ENCODE measurements around the gene PANK1. TPM values are rescaled to one million over a fixed set of nuclear protein-coding genes. Genes with fewer than 3 reads are reported as not detected.

The PANK1 gene
- polyA plus RNA-seq, 2 of the 4 experiments (the other 2 are of a cell fraction), result 6.7 to 9.0 TPM

GRCh38 chr10:89555688-89556445, 89.2 kb downstream of the PANK1 start:
- POLR2A ChIA-PET, result interaction anchor here (1.2 kb wide), 1 partner anchor 88 kb away, joined by 3 read pairs; no protein-coding TSS in a partner anchor
- peaks cover 37% of the 10 kb centered on the region for H3K4me1 ChIP-seq
- H3K9me3 ChIP-seq, result no peaks in the 10 kb centered on the region
- DNase-seq (ENCODE audit: low read depth in 1 of 2, low spot score in 1 of 2), result peak in 1 of 2 experiments; percentile 38
- CTCF ChIA-PET, result interaction anchor here (0.6 to 8.5 kb wide), 6 partner anchors 9 to 167 kb away, joined by 3 to 88 read pairs (median 4); no protein-coding TSS in a partner anchor
- peak overlapping the region; percentile 35 for H3K4me2 ChIP-seq
- peak overlapping the region; percentile 13 to 50; a peak in 2 of 6 replicates for H3K27ac ChIP-seq
- 61% methylated on average over 7 of the region's 7 CpGs for WGBS (ENCODE audit: missing lambda C conversion rate)
- ATAC-seq, result peak; percentile 66 to 72; a peak in 4 of 6 replicates
- H3K4me3 ChIP-seq, result no peak overlapping the region
- FAIRE-seq, result no peak
- TF ChIP-seq HOXA7 (CRISPR knock-in tag; IDR thresholded peaks at IDR 0.05) (no peak), RARB (CRISPR knock-in tag; IDR thresholded peaks at IDR 0.05) (no peak), SMC3 (IDR thresholded peaks at IDR 0.05) (peak; percentile 33; the same call in 1 of the 3 replicates), RAD21 (conservative IDR thresholded peaks at IDR 0.05 in 1 of 2, IDR thresholded peaks at IDR 0.05 in 1 of 2) (peak; percentile 43 to 62; a peak in 4 of 5 replicates), HEYL (CRISPR knock-in tag; IDR thresholded peaks at IDR 0.05) (no peak), ATOH8 (CRISPR knock-in tag; IDR thresholded peaks at IDR 0.05; ENCODE audit: low read depth) (no peak), SREBF2 (IDR thresholded peaks at IDR 0.05) (no peak)

- WGBS (ENCODE audit: missing lambda C conversion rate), result 0% methylated on average over 1 of the region's 1 CpG
- Histone ChIP-seq H3K4me3 (no peak overlapping the region), H3K4me2 (peak overlapping the region; percentile 30), H3K27ac (peak overlapping the region; percentile 62 to 83; a peak in 5 of 6 replicates), H3K9me3 (no peaks in the 10 kb centered on the region), H3K4me1 (peaks cover 50% of the 10 kb centered on the region)
- ATAC-seq (no peak; a peak in 1 of 6 replicates), DNase-seq (ENCODE audit: low read depth in 1 of 2, low spot score in 1 of 2) (no peak), FAIRE-seq (no peak)
- POLR2A ChIA-PET, result interaction anchor here (1.2 kb wide), 1 partner anchor 89 kb away, joined by 3 read pairs; no protein-coding TSS in a partner anchor
- TF ChIP-seq KDM1A (IDR thresholded peaks at IDR 0.05; ENCODE audit: low read depth) (no peak), BCL3 (IDR thresholded peaks at IDR 0.05) (no peak), HMGXB4 (CRISPR knock-in tag; IDR thresholded peaks at IDR 0.05; ENCODE audit: borderline replicate concordance) (no peak)
- CTCF ChIA-PET, result interaction anchor here (1.0 to 4.0 kb wide), 5 partner anchors 88 to 162 kb away, joined by 3 to 15 read pairs (median 7); partner anchors contain the start of gene IFIT1
These were observed 90.6 kb downstream of the PANK1 start for GRCh38 chr10:89554433-89554832.

GRCh38 chr10:89553064-89553734, 91.8 kb downstream of the PANK1 start:
- 31% methylated on average over 5 of the region's 5 CpGs for WGBS (ENCODE audit: missing lambda C conversion rate)
- CTCF ChIA-PET, result interaction anchor here (1.0 to 4.0 kb wide), 6 partner anchors 10 to 335 kb away, joined by 4 to 15 read pairs (median 6); no protein-coding TSS in a partner anchor
- H3K27ac ChIP-seq, result peak overlapping the region; percentile 62 to 83; a peak in 5 of 6 replicates
- H3K4me3 ChIP-seq, result no peak overlapping the region
- DNase-seq (ENCODE audit: low read depth in 1 of 2, low spot score in 1 of 2) (peak; percentile 41 to 81), ATAC-seq (peak; percentile 70 to 83), FAIRE-seq (peak; percentile 51)
- peak overlapping the region; percentile 30 for H3K4me2 ChIP-seq
- H3K9me3 ChIP-seq, result no peaks in the 10 kb centered on the region
- H3K4me1 ChIP-seq, result peaks cover 54% of the 10 kb centered on the region
- POLR2A ChIA-PET, result interaction anchor here (1.2 kb wide), 1 partner anchor 91 kb away, joined by 3 read pairs; no protein-coding TSS in a partner anchor
- TF ChIP-seq BHLHE40 (IDR thresholded peaks at IDR 0.05; ENCODE audit: low read depth, low read length) (no peak), REST (IDR thresholded peaks at IDR 0.05) (no peak), CBX2 (IDR thresholded peaks at IDR 0.05; ENCODE audit: borderline replicate concordance, low read depth) (no peak), HOXB13 (CRISPR knock-in tag; IDR thresholded peaks at IDR 0.05; ENCODE audit: low read depth) (no peak), RNF2 (IDR thresholded peaks at IDR 0.05; ENCODE audit: borderline replicate concordance, low read depth) (no peak), EHMT2 (IDR thresholded peaks at IDR 0.05; ENCODE audit: low read depth) (no peak), CHD2 (IDR thresholded peaks at IDR 0.05; ENCODE audit: low read length, partially characterized antibody) (no peak), HOXB5 (CRISPR knock-in tag; IDR thresholded peaks at IDR 0.05) (no peak), ESRRA (IDR thresholded peaks at IDR 0.05; ENCODE audit: borderline replicate concordance, low read length) (no peak), JUNB (IDR thresholded peaks at IDR 0.05) (peak; percentile 96), NR3C1 (IDR thresholded peaks at IDR 0.05) (no peak), KDM5A (IDR thresholded peaks at IDR 0.05) (no peak), CEBPB (IDR thresholded peaks at IDR 0.05) (peak; percentile 61 to 80), RFX5 (IDR thresholded peaks at IDR 0.05) (no peak)

All from A549 (cell line).